Measurements from ENCODE around the gene NUP43.

Gene NUP43

GRCh38 chr6:149746147-149746946 lies at the start of gene NUP43:
Gene NUP43, minus strand, starts transcription at chr6:149746529. Its CDS starts 34 bp downstream, at chr6:149746495.
- Histone ChIP-seq H3K9me3 (ENCODE audit: control insufficient read depth, insufficient read depth, low read length) (no peaks in the 10 kb centered on the region), H3K4me1 (ENCODE audit: control insufficient read depth, low read length) (peaks cover 33% of the 10 kb centered on the region), H4K20me1 (ENCODE audit: control insufficient read depth, insufficient read depth, low read depth, low read length) (peaks cover 12% of the 10 kb centered on the region; the same call in 1 of the 2 replicates), H3K27me3 (ENCODE audit: control insufficient read depth, low read length) (no peaks in the 10 kb centered on the region), H3K9me2 (replicated peaks; ENCODE audit: control insufficient read depth, low read length) (no peaks in the 10 kb centered on the region), H3K4me2 (ENCODE audit: low read length) (peak within 1 kb of the TSS; percentile 70), H3K27ac (ENCODE audit: low read depth, low read length) (peak within 1 kb of the TSS; percentile 64), H3F3A (ENCODE audit: control insufficient read depth, insufficient read depth) (0 out of 2 replicates have a peak, but pooled peaks cover 2% of the 10 kb centered on the region), H3K79me2 (ENCODE audit: control insufficient read depth, low read length) (peaks cover 58% of the 10 kb centered on the region), H3K4me3 (ENCODE audit: low read length) (peak within 1 kb of the TSS; percentile 97), H3K36me3 (ENCODE audit: control insufficient read depth, low read length) (peaks cover 40% of the 10 kb centered on the region)
- TF ChIP-seq EZH2phosphoT487 (IDR thresholded peaks at IDR 0.05; ENCODE audit: borderline replicate concordance, low read length) = no peak
- TF ChIP-seq CTCF (IDR thresholded peaks at IDR 0.05; ENCODE audit: low read depth, low read length, poor library complexity, severe bottlenecking) = peak; percentile 68

- peaks cover 42% of the 10 kb centered on the region for H3K36me3 ChIP-seq (ENCODE audit: control insufficient read depth, low read length)
- no peak overlapping the region for H3K4me2 ChIP-seq (ENCODE audit: low read length)
- no peaks in the 10 kb centered on the region for H3K79me2 ChIP-seq (ENCODE audit: control insufficient read depth, low read length)
- H3K9me3 ChIP-seq (ENCODE audit: control insufficient read depth, insufficient read depth, low read length) = no peaks in the 10 kb centered on the region
- H3K4me1 ChIP-seq (ENCODE audit: control insufficient read depth, low read length) = no peaks in the 10 kb centered on the region
- no peaks in the 10 kb centered on the region for H3F3A ChIP-seq (ENCODE audit: control insufficient read depth, insufficient read depth)
- no peaks in the 10 kb centered on the region for H3K9me2 ChIP-seq (replicated peaks; ENCODE audit: control insufficient read depth, low read length)
- H3K27me3 ChIP-seq (ENCODE audit: control insufficient read depth, low read length) = no peaks in the 10 kb centered on the region
- H3K27ac ChIP-seq (ENCODE audit: low read depth, low read length) = no peak overlapping the region
- no peak overlapping the region for H3K4me3 ChIP-seq (ENCODE audit: low read length)
- H4K20me1 ChIP-seq (ENCODE audit: control insufficient read depth, insufficient read depth, low read depth, low read length) = no peaks in the 10 kb centered on the region
- TF ChIP-seq EZH2phosphoT487 (IDR thresholded peaks at IDR 0.05; ENCODE audit: borderline replicate concordance, low read length) = no peak
- no peak for TF ChIP-seq CTCF (IDR thresholded peaks at IDR 0.05; ENCODE audit: low read depth, low read length, poor library complexity, severe bottlenecking)
Measured at GRCh38 chr6:149783551-149783950, 37.2 kb upstream of the NUP43 start.

- Histone ChIP-seq H3K9me3 (ENCODE audit: control insufficient read depth, insufficient read depth, low read length) (no peaks in the 10 kb centered on the region), H3K79me2 (ENCODE audit: control insufficient read depth, low read length) (no peaks in the 10 kb centered on the region)
- TF ChIP-seq CTCF (IDR thresholded peaks at IDR 0.05; ENCODE audit: low read depth, low read length, poor library complexity, severe bottlenecking) = no peak
- TF ChIP-seq EZH2phosphoT487 (IDR thresholded peaks at IDR 0.05; ENCODE audit: borderline replicate concordance, low read length) = no peak
Measured at GRCh38 chr6:149782337-149782736, 36.0 kb upstream of the NUP43 start.

More at GRCh38 chr6:149782337-149782736, 36.0 kb upstream of the NUP43 start:
- Histone ChIP-seq H3F3A (ENCODE audit: control insufficient read depth, insufficient read depth) (no peaks in the 10 kb centered on the region), H3K36me3 (ENCODE audit: control insufficient read depth, low read length) (peaks cover 46% of the 10 kb centered on the region), H3K4me3 (ENCODE audit: low read length) (no peak overlapping the region), H3K4me2 (ENCODE audit: low read length) (no peak overlapping the region), H3K4me1 (ENCODE audit: control insufficient read depth, low read length) (no peaks in the 10 kb centered on the region), H3K27me3 (ENCODE audit: control insufficient read depth, low read length) (no peaks in the 10 kb centered on the region), H3K27ac (ENCODE audit: low read depth, low read length) (no peak overlapping the region), H3K9me2 (replicated peaks; ENCODE audit: control insufficient read depth, low read length) (no peaks in the 10 kb centered on the region), H4K20me1 (ENCODE audit: control insufficient read depth, insufficient read depth, low read depth, low read length) (no peaks in the 10 kb centered on the region)

All from DOHH2 (cell line).